AG08395 (cell line): ENCODE results near the gene SCG3.

ENCODE experiments used
- DNase-seq: peaks from one replicate; pipeline ENCODE4 v3.0.0; 2012; ENCODE audit warnings: mixed read lengths, low spot score

Gene SCG3

GRCh38 chr15:51678096-51678495, 3.2 kb upstream of the SCG3 start:
- no peak for DNase-seq

- DNase-seq, result no peak
These were observed 982 bp upstream of the SCG3 start for GRCh38 chr15:51680321-51680720.

DNA sequence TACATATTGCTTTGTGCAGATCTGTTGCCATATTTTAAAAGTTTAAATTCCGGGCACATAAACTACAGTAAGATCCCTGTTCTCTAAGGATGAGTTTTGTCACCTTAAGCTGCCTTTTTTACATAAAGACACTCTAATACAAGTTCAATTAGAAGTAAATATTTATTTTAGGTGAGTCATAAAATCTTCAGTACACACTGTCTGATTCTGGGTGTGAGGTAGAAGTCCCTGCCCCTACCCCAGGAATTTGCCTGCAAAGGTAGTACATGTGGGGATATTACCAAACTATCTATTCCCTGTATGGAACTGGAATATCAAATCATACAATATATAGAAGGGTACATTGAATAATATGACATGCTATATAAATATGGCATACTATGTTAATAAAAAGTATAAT, 6.3 kb downstream of the SCG3 start:
- no peak for DNase-seq

GRCh38 chr15:51688863-51689262, 7.6 kb downstream of the SCG3 start:
- DNase-seq, result peak; percentile 10

DNA sequence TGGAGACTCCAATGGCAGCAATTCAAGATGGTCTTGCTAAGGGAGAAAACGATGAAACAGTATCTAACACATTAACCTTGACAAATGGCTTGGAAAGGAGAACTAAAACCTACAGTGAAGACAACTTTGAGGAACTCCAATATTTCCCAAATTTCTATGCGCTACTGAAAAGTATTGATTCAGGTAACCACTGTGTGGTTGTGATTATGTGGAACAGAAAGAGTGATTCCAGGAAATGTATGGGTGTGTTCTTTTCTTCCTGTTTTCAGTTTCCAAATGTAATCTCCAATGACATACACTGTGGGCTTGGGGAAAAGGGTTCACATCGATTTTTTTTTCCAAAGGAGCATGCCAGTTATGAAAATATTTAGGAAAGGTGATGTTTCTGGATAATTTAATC, 10.9 kb downstream of the SCG3 start:
- no peak for DNase-seq

GRCh38 chr15:51696566-51696965, 15.3 kb downstream of the SCG3 start:
- no peak for DNase-seq

DNA sequence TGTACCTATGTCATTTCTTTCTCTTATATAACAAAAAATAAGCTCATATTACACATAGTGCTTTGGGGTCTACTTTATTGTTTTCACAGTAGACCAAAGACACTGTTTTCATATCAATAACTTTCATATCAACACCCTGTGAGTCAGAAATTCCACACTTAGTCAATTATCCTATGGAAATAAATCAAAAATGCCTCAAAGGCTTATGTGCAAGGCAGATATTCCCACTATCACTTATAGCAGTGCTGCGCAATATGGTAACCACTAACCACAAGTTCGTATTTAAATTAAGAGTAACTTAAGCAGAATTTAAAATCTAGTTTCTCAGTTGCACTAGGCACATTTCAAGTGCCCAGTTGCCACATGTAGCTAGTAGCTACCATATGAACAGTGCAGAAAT, 15.9 kb downstream of the SCG3 start:
- DNase-seq, result no peak

DNA sequence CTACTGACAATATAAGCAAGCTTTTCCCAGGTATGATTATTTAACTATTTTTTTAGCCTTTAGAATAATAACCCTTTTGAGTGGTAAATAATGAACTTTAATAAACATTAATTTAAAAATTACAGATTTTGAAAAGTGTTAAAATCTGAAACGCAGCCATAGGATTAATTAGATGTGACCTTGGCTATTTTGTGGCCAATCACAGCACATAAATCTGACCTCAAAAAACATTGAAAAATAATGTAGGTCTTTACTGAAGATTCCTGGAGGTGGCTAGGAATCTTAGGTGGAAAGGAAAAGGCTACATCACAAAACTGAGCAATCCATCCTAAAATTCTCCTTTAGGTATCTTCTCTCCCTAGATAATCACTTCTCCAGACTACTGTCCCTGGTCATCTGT, 18.1 kb downstream of the SCG3 start:
- DNase-seq, result no peak

GRCh38 chr15:51702710-51703109, 21.4 kb downstream of the SCG3 start:
- no peak for DNase-seq

GRCh38 chr15:51706291-51706690, 25.0 kb downstream of the SCG3 start:
- peak; percentile 17 for DNase-seq

DNA sequence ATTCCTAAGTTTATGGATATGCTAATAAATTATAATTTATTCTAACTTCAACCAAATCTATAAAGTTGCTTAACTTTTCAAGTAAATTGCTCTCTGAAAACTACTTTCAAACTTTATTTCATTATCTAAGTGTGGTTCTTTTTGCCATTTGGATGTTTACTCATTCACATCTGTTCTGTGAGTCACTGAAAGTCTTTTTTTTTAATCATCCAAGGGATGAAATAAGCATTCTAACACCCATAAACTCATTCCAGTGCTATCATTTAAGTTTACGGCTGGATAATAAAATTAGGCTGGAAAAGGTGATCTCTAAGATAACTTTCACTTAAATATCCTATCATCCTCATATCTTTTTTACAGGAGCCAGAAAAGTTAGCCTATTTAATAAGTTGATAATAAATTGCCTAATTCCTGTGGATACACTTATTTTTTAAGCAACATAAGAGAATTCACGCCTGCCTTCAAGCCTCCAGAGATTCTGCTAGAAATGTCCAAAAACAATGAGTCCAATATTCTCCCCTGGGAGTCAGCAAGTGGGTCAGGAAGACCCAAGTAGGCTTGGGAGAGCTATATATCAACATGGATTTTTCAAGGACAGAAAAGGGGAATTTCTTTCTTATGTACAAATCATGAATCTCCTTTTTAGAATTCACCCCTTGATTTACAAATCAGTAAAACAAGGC, 25.8 kb downstream of the SCG3 start:
- no peak for DNase-seq

DNA sequence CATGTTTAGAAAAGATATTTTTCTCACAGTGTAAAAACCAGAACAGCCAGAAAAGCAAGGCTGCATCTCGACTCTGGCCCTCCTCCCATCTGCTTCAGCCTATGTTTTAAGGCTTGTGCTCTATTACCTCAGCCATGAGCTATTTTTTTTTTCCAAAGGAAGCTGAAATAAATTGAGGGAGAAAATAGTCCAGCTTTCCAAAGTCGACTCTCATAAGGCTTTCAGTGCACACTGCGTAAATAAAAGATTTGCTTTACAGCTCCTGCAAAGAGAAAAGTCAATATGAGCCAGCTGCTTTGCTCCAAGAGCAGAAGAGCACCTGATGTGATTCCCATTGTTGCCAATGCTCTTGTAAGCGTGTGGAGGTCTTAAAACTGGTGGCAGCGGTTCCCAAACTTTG, 26.7 kb downstream of the SCG3 start:
- DNase-seq, result no peak

GRCh38 chr15:51709031-51709430, 27.7 kb downstream of the SCG3 start:
- no peak for DNase-seq

GRCh38 chr15:51714162-51714561, 32.9 kb downstream of the SCG3 start:
- no peak for DNase-seq

- DNase-seq, result no peak
These were observed 33.6 kb downstream of the SCG3 start for GRCh38 chr15:51714911-51715310.

- no peak for DNase-seq
These were observed 36.9 kb downstream of the SCG3 start for GRCh38 chr15:51718219-51718618.

GRCh38 chr15:51718746-51719145, 37.4 kb downstream of the SCG3 start:
- DNase-seq, result no peak

DNA sequence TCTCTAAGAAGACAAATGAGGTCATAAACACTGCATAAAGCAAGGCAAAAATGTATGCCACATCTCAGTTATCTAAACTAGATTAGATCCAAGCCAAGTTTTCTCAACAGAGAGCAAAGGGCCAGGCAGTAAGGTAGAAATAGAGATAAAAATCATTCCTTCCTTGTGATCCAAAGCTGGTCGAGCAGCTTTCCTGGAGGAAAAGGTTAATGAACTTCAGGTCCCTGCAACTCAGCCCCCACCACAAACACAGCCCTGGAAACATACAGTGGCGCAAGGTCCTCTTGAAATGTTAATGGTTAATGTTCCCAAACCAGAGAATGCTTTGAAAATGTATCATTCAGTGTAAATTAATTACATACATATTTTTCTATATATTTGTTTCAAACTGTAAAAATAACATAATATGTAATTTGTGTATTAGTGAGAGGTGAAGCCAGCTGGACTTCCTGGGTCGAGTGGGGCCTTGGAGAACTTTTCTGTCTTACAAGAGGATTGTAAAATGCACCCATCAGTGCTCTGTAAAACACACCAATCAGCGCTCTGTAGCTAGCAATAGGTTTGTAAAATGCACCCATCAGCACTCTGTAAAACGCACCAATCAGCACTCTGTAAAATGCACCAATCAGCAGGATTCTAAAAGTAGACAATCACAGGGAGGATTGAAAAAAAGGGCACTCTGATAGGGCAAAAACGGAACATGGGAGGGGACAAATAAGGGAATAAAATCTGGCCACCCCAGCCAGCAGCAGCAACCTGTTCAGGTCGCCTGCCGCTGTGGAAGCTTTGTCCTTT, 39.1 kb downstream of the SCG3 start:
- DNase-seq, result no peak

DNA sequence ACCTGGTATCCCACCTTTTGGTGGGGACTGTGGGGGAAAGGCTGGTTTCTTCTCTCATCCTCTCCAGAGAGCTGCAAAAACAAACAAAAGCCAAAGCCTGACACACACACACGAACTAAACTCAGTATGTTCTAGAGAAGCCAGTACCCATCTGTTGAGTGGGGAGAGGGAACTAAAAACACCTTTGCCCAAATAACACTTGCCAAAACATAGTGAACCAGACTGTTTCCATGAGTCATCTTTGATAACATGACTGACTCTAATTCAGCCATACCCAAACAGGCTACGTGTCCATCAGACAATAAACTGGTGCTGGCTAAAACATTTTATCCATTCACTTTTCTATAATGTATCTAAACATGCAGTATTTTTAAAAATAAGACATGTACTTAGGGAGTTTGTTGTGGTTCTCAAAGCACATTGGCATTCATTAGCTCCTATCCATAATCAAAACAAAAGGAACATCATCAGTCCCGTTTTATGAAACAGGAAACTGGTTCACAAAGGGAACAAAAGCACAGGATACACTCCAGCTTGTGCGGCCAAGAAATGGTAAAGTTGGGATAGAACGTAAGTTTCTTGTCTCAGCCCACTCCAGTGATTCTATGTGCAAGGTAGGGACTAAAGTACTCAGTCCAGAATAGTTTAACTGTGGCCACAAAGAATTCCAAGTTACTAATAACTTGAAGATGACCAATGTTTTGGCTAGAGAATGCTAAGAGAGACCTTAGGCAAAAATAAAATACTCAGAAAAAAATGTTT, 40.1 kb downstream of the SCG3 start:
- no peak for DNase-seq

- DNase-seq, result no peak
These were observed 42.9 kb downstream of the SCG3 start for GRCh38 chr15:51724199-51724598.

DNA sequence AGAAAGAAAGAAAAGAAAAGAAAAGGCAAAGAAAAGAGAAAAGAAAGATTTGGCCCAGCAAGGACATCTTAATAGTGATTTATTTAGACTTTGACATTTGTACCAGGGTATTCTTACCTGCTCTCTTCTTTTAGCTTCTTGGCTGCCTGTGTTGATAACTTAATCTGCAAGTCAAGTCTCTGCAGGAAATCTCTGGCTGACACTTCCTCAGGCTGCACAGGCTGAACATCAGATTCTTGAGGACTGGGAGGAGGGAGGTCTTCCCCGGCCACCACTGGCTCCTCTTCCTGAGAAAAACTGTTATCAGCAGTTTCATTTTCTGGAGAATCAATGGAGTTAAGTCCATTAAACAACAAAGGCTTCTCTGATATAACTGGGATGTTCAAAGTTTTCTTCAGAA, 43.4 kb downstream of the SCG3 start:
- no peak for DNase-seq

DNA sequence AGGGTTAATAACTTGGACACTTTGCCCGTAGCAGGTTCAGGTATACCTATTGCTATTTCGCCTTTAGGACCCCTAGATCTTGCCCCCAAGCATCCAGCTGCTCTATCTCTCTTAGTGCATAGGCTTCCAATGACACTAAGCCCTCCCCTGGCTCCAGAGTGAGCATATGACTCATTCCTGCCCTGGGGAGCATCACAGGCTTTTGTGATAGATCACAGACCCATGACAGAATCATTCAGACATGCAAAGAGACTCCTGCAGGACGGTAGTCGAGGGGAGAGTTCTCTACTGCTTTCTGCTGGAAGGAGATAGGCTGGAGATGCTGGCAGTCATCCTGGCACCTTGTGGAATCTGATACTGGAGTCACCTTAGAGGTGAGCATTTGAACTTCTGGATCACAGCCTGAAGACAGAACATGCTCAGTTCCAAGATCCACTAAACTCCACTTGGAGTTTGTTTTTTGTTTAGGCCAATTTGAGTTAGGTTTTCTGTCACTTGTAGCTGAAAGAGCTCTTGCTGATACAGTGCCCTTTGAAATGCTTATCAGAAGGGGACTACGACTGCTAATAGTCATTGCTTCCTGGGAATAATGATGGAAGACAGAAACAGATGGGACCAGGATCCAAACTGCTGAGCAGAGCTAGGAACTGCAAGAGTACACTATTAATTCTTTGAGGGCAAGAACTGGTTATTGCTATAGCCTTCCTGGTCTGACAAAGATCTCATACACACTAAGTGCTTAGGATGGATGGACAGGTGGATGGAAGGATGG, 45.2 kb downstream of the SCG3 start:
- peak; percentile 96 for DNase-seq
